Measurements from ENCODE around the gene ARF1. TPM values are rescaled to one million over a fixed set of nuclear protein-coding genes. Genes with fewer than 3 reads are reported as not detected.
"Not testable (repeated sequence)": the region's sequence is repeated elsewhere in the genome, so short reads cannot be mapped to it uniquely, and the experiment has no call there.

The ARF1 gene
- total RNA-seq, 1 donor from 2014 or later, result 240 TPM

DNA sequence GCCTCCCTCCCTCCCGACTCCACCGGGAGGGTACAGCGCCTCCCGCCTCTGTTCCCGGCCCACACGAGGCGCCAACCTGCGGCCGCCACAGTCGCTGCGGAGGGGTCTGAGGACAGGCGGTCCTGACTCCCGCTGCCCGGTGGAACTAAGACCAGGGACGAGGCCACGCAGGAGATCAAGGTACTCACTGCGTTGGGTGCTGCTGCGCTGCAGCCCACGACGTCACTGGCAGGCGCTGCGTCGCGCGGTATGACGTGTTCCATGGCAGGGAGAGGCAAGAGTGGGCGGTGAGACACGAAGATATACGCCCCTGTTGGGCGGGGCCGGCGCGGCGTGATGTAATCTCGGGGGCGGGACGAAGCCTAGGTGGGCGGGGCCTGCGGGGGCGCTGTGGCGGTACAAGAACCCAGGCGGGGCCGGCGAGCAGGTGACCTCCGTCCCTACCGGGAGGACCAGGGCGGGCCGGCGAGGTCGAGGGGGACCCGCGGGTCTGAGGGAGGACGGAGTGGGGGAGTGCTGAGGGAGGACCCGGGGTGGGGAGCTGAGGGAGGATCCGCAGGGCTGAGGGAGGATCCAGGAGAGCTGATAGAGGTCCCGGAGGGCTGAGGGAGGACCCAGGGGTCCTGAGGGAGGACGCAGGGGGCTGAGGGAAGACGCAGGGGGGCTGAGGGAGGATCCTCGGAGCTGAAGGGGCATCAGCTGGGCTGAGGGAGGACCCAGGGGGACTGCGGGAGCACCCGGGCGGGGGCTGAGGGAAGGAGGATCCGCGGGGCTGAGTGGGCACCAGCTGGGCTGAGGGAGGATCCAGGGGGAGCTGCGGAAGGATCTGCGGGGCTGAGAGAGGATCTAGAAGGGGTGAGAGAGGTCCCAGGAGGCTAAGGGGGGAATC is 26.8 kb downstream of the ARF1 start, which contains the start of gene MRPL55:
Gene MRPL55, minus strand, starts transcription at position 227 of the 889 bp plus-strand sequence. CDS start 1,039 bp downstream, outside the sequence.
- TF ChIP-seq, protein P1, sequence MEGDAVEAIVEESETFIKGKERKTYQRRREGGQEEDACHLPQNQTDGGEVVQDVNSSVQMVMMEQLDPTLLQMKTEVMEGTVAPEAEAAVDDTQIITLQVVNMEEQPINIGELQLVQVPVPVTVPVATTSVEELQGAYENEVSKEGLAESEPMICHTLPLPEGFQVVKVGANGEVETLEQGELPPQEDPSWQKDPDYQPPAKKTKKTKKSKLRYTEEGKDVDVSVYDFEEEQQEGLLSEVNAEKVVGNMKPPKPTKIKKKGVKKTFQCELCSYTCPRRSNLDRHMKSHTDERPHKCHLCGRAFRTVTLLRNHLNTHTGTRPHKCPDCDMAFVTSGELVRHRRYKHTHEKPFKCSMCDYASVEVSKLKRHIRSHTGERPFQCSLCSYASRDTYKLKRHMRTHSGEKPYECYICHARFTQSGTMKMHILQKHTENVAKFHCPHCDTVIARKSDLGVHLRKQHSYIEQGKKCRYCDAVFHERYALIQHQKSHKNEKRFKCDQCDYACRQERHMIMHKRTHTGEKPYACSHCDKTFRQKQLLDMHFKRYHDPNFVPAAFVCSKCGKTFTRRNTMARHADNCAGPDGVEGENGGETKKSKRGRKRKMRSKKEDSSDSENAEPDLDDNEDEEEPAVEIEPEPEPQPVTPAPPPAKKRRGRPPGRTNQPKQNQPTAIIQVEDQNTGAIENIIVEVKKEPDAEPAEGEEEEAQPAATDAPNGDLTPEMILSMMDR (IDR thresholded peaks at IDR 0.05; ENCODE audit: insufficient read depth, low read length, severe bottlenecking), result peak; percentile 17
- FAIRE-seq, result no peak
- H3K27me3 ChIP-seq (ENCODE audit: control insufficient read depth, insufficient read depth, low read length), result no peaks in the 10 kb centered on the region
- peak; percentile 91 for DNase-seq (ENCODE audit: low read depth)
- H3K4me3 ChIP-seq (ENCODE audit: low read depth, low read length), result peak within 1 kb of the TSS; percentile 97
- H3K36me3 ChIP-seq (ENCODE audit: control insufficient read depth, insufficient read depth, low read length), result peaks cover 4% of the 10 kb centered on the region

DNA sequence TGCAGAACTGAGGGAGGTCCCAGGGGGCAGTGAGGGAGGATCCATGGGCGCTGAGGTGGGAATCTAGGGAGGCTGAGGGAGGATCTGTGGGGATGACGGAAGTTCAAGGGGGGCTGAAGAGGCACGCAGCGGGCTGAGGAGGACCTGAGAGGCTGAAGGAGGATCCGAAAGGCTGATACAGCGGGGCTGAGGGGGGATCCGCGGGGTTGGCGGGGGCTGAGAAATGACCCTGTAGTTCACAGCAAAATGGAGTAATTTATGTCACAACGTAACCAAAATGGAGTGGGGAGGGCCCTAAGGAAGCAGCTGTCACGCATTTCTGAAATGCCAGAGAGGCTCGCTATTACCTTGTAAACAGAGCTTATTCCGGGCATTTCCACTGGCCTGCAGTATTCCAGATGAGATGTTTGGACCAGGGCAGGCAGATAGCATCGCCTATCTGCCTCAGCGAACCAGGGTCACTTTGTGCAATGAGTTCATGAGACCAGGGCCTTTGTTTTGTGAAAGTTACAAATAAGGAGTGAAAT is 27.5 kb downstream of the ARF1 start:
- no peaks in the 10 kb centered on the region for H3K27me3 ChIP-seq (ENCODE audit: control insufficient read depth, insufficient read depth, low read length)
- H3K4me3 ChIP-seq (ENCODE audit: low read depth, low read length), result peak overlapping the region; percentile 97
- peaks cover 4% of the 10 kb centered on the region for H3K36me3 ChIP-seq (ENCODE audit: control insufficient read depth, insufficient read depth, low read length)
- no peak for FAIRE-seq
- TF ChIP-seq, protein P1 (IDR thresholded peaks at IDR 0.05; ENCODE audit: insufficient read depth, low read length, severe bottlenecking), result no peak
- DNase-seq (ENCODE audit: low read depth), result no peak

DNA sequence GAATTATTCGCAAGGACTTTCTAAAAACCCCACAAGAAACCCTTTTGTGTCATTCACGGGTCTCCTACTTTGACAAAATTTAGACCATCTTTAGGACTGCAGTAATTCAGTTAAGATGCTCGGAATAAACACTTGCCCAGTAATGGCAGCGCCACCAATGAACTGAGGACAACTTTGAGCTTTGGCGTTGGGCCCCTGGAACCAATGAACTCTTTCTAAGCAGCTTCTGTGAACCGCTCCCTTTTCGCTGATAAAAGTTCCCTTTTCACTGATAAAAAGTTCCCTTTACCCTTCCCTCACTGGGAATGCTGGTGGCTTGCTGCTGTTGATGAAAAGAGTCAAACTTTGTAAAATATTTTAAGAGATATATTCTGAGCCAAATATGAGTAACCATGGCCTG is 28.0 kb downstream of the ARF1 start:
- TF ChIP-seq, protein P1 (IDR thresholded peaks at IDR 0.05; ENCODE audit: insufficient read depth, low read length, severe bottlenecking), result no peak
- no peaks in the 10 kb centered on the region for H3K27me3 ChIP-seq (ENCODE audit: control insufficient read depth, insufficient read depth, low read length)
- H3K4me3 ChIP-seq (ENCODE audit: low read depth, low read length), result no peak overlapping the region
- DNase-seq (ENCODE audit: low read depth), result no peak
- H3K36me3 ChIP-seq (ENCODE audit: control insufficient read depth, insufficient read depth, low read length), result peaks cover 4% of the 10 kb centered on the region
- no peak for FAIRE-seq

DNA sequence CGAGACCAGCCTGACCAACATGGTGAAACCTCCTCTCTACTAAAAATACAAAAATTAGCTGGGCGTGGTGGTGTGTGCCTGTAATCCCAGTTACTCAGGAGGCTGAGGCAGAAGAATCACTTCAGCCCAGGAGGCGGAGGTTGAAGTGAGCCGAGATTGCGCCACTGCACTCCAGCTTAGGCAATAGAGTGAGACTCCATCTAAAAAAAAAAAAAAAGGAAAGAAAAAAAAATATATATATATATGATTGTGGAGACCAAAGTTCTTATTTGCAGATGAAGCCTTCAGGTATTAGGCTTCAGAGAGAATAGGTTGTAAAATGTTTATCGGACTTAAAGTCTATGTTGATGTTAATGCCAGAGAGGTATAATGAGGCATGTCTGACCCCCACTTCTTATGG is 28.8 kb downstream of the ARF1 start:
- H3K36me3 ChIP-seq (ENCODE audit: control insufficient read depth, insufficient read depth, low read length); H3K27me3 ChIP-seq (ENCODE audit: control insufficient read depth, insufficient read depth, low read length); DNase-seq (ENCODE audit: low read depth); H3K4me3 ChIP-seq (ENCODE audit: low read depth, low read length); FAIRE-seq: not testable (repeated sequence)

DNA sequence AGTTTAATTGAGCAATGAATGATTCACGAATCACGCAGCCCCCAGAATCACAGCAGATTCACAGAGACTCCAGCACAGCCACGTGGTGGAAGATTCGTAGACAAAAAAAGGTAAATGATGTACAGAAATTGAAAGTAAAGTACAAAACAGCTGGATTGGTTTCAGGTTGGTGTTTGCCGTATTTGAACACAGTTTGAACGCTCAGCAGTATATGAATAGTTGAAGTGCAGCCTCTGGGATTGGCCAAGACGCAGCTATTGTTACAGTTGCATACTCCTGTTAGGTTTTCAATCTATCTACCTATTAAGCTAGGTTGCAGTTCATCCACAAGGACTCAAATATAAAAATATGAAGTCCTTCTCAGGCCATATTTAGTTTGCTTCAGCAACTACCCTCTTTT is 29.7 kb downstream of the ARF1 start:
- FAIRE-seq (no peak), DNase-seq (ENCODE audit: low read depth) (no peak)
- Histone ChIP-seq H3K27me3 (ENCODE audit: control insufficient read depth, insufficient read depth, low read length) (no peaks in the 10 kb centered on the region), H3K4me3 (ENCODE audit: low read depth, low read length) (no peak overlapping the region), H3K36me3 (ENCODE audit: control insufficient read depth, insufficient read depth, low read length) (peaks cover 4% of the 10 kb centered on the region)
- TF ChIP-seq, protein P1 (IDR thresholded peaks at IDR 0.05; ENCODE audit: insufficient read depth, low read length, severe bottlenecking), result no peak

DNA sequence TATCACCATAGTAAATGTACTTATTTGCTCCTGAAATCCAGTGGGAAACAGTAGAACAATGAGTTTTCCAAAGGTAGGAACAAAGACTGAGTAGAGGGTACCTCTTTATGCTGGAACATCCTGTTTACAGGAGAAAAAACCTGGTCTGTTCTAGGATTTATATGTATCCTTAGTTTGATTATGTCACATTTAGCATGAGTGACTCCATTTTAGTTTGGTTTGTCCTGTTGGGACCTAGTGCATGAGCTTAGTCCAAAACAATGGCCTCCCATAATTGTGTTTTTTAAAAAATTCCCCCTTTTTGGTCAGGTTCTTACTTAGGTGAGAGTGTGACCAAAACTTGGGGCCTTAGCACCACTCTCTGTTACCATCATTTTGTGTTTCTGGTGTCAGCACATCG is 30.1 kb downstream of the ARF1 start:
- DNase-seq (ENCODE audit: low read depth) (no peak), FAIRE-seq (no peak)
- TF ChIP-seq, protein P1 (IDR thresholded peaks at IDR 0.05; ENCODE audit: insufficient read depth, low read length, severe bottlenecking), result no peak
- no peak overlapping the region for H3K4me3 ChIP-seq (ENCODE audit: low read depth, low read length)
- no peaks in the 10 kb centered on the region for H3K27me3 ChIP-seq (ENCODE audit: control insufficient read depth, insufficient read depth, low read length)
- H3K36me3 ChIP-seq (ENCODE audit: control insufficient read depth, insufficient read depth, low read length), result peaks cover 1% of the 10 kb centered on the region

Measured in bronchial epithelial cell (primary cell).